Astrocyte (in vitro differentiated cells and primary cell): ENCODE data around the gene LRRK2.

Experiments used
- CTCF ChIP-seq: IDR thresholded peaks from 2 replicates; pipeline ENCODE4 v1.5.1; 2011; ENCODE audit warnings: low read depth, mild to moderate bottlenecking, inconsistent platforms, low read length, moderate library complexity; ENCODE audit not compliant: insufficient read depth
- EZH2 ChIP-seq: IDR thresholded peaks from 2 replicates; pipeline ENCODE4 v1.6.1; 2012; ENCODE audit warnings: mild to moderate bottlenecking, low read length, inconsistent platforms; ENCODE audit not compliant: insufficient read depth

- TF ChIP-seq CTCF: no peak
- TF ChIP-seq EZH2: no peak
Observed at GRCh38 chr12:40224439-40225291, at the start of gene LRRK2.
